Aorta (tissue), 5 donors: Measurements from ENCODE around the gene BASP1. TPM values are rescaled to one million over a fixed set of nuclear protein-coding genes. Genes with fewer than 3 reads are reported as not detected.

ENCODE experiments used
- ATAC-seq: fragments of 200-7000 bp; cut with Tn5 transposase; one replicate; pipeline ENCODE4 v1.9.1; 2022; ENCODE audit warnings: moderate library complexity; ENCODE audit not compliant: low FRiP score
- DNase-seq, 2 donors: peaks; one replicate each; pipeline ENCODE4 v3.0.0-alpha.2; 2020
- H3K27ac ChIP-seq, 2 donors: one replicate each; pipeline ENCODE4 v1.5.1; 2013; ENCODE audit warnings: low read length in 2 of 2, mild to moderate bottlenecking in 2 of 2, moderate library complexity in 2 of 2, control low read depth in 1 of 2, inconsistent platforms in 1 of 2, low read depth in 1 of 2
- H3K27me3 ChIP-seq, 2 donors: one replicate each; pipeline ENCODE4 v1.6.1; 2013; ENCODE audit warnings: control low read depth in 1 of 2, low read length in 1 of 2, mild to moderate bottlenecking in 1 of 2, moderate library complexity in 1 of 2; ENCODE audit not compliant: insufficient read depth in 2 of 2, control insufficient read depth in 1 of 2
- H3K36me3 ChIP-seq, 2 donors: one replicate each; pipeline ENCODE4 v1.6.1; 2013; ENCODE audit warnings: control low read depth in 1 of 2, low read length in 1 of 2, mild to moderate bottlenecking in 1 of 2; ENCODE audit not compliant: insufficient read depth in 2 of 2, control insufficient read depth in 1 of 2
- H3K4me1 ChIP-seq, 2 donors: one replicate each; pipeline ENCODE4 v1.6.1; 2013; ENCODE audit warnings: low read length in 2 of 2, control low read depth in 1 of 2, mild to moderate bottlenecking in 1 of 2, moderate library complexity in 1 of 2; ENCODE audit not compliant: insufficient read depth in 2 of 2, control insufficient read depth in 1 of 2
- H3K4me3 ChIP-seq, 2 donors: one replicate each; pipeline ENCODE4 v1.5.1; 2013; ENCODE audit warnings: low read length in 2 of 2, control low read depth in 1 of 2, mild to moderate bottlenecking in 1 of 2
- H3K9me3 ChIP-seq: one replicate; pipeline ENCODE4 v1.6.1; 2013; ENCODE audit warnings: mild to moderate bottlenecking, low read length; ENCODE audit not compliant: control insufficient read depth
- WGBS, 2 donors: extraction: QIAGEN DNeasy Blood & Tissue Kit; methylation state at CpG; one replicate each; pipeline ENCODE4 v1.1.7; 2013; 5-methylcytosine and 5-hydroxymethylcytosine counted together
- intact Hi-C, 2 donors: fragments of 100-400 bp; cut with DNase I; formaldehyde crosslinking; loops; one replicate each; pipeline versions ENCODE4 v1.14.2 to v1.15.0; 2022
- polyA plus RNA-seq, 2 donors: library from polyadenylated mRNA; stranded (reverse); fragments of 200-250 nt; gene quantifications; one replicate each; pipeline ENCODE4 v1.2.3, GENCODE V29; 2013
- total RNA-seq, 2 donors: library from RNA; stranded (reverse); fragmentation: NEBNext Ultra II Directional; extraction: Animal tissue kit (Norgen Biotek cat#: 25700); gene quantifications; one replicate each; pipeline ENCODE4 v1.2.1, GENCODE V29; 2021
- donor health status: healthy with polysubstance abuse.
- donor health status: Bipolar disorder and iron deficiency.
- donor health status: DM: no; HTN: no; CAD: no.
- donor health status: DM: no; HTN: no; CAD: no.
- donor health status: DM: yes; HTN: yes; CAD: no.

BASP1 gene
- total and polyA plus RNA-seq, 4 donors = 30.1 to 53.0 (median 48.6) TPM

- intact Hi-C loops = no loop called here
- 97 to 98% methylated on average over 3 of the region's 3 CpGs for WGBS, 2 donors
These were observed 71.1 kb downstream of the BASP1 start for GRCh38 chr5:17288570-17288969.

DNA sequence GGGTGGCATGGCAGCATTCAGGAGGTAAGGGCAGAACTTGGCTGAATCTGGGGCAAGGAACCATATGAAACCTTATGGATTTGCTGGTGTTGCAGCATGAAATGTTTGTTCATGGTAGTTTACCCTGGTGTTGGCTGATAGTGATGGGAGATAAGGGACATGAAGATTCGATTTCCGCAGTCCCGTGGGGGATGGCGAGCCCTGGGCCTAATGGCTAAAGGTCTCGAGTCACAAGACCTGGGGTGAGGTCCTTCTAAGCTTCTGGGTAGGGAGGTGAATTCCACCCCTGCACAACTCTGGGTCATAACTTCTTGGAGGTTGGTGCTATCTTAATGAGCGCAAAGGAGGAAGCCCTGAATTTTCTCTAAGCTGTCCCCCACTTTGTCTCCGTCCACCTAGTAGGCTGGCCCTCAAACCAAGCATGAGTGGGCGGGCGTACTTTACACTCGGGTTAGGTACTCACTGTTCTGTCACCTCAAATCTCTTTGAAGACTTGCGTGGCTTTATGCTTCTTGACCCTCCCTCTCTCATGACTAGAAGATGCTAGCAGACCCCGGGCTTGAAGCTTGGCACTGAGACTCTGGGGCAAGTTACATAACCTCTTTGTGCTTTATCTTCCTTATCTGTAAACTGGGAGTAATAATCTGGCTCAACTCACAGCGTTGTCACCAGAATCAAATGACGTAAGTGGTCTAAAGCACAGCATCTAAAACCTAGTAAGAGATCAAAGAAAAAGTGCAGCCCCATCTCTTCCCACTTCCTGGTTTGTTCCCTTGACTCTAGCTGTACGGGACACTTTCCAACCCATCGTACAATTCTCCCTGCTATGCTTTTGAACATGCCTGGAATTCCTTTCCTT is 72.5 kb downstream of the BASP1 start:
- H3K27me3 ChIP-seq = no peaks in the 10 kb centered on the region
- H3K4me1 ChIP-seq = no peaks in the 10 kb centered on the region
- 63 to 64% methylated on average over 16 of the region's 16 CpGs for WGBS, 2 donors
- intact Hi-C loops = no loop called here
- H3K27ac ChIP-seq = no peak overlapping the region
- no peak overlapping the region for H3K4me3 ChIP-seq
- H3K9me3 ChIP-seq = no peaks in the 10 kb centered on the region
- ATAC-seq (no peak), DNase-seq (no peak)
- H3K36me3 ChIP-seq = no peaks in the 10 kb centered on the region

More at GRCh38 chr5:17288570-17288969, 71.1 kb downstream of the BASP1 start:
- Histone ChIP-seq H3K36me3 (no peaks in the 10 kb centered on the region), H3K4me1 (no peaks in the 10 kb centered on the region), H3K27me3 (no peaks in the 10 kb centered on the region), H3K4me3 (no peak overlapping the region), H3K27ac (no peak overlapping the region), H3K9me3 (no peaks in the 10 kb centered on the region)
- no peak for ATAC-seq
- DNase-seq = no peak

- Histone ChIP-seq H3K9me3 (no peaks in the 10 kb centered on the region), H3K27ac (no peak overlapping the region), H3K36me3 (no peaks in the 10 kb centered on the region), H3K27me3 (no peaks in the 10 kb centered on the region), H3K4me3 (no peak overlapping the region), H3K4me1 (no peaks in the 10 kb centered on the region)
- 74 to 81% methylated on average over 9 of the region's 9 CpGs for WGBS, 2 donors
- DNase-seq (no peak), ATAC-seq (no peak)
- intact Hi-C loops = no loop called here
These were observed 73.1 kb downstream of the BASP1 start for GRCh38 chr5:17290540-17290974.

DNA sequence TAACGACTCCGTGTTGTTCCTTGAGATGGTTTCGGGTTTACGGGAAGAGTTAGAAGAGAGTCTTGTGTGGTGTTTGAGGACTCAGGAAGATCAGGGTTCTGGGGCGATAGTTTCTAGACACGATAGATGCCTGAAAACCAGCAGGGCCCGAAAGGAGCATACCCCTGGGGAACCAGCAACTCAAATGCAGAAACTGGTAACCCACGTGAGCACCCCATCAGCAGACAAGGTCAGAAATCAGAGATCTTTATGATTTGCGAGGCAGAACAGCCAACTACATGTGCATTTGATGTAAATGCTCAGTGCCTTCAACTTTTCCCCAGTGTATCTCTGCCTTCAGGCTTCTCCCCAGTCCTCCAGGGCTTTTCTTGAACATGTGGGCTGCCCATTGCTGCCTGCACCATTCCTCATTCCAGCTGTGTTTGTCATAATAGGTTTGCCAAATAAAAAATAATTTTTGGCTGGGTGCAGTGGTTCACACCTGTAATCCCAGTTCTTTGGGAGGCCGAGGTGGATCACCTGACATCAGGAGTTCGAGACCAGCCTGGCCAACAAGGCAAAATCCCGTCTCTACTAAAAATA is 75.1 kb downstream of the BASP1 start:
- Histone ChIP-seq H3K27me3 (no peaks in the 10 kb centered on the region), H3K36me3 (no peaks in the 10 kb centered on the region), H3K4me1 (no peaks in the 10 kb centered on the region), H3K4me3 (no peak overlapping the region), H3K9me3 (no peaks in the 10 kb centered on the region), H3K27ac (no peak overlapping the region)
- WGBS, 2 donors = 96% methylated on average over 12 of the region's 12 CpGs
- no peak for DNase-seq
- ATAC-seq = no peak
- intact Hi-C loops = no loop called here

DNA sequence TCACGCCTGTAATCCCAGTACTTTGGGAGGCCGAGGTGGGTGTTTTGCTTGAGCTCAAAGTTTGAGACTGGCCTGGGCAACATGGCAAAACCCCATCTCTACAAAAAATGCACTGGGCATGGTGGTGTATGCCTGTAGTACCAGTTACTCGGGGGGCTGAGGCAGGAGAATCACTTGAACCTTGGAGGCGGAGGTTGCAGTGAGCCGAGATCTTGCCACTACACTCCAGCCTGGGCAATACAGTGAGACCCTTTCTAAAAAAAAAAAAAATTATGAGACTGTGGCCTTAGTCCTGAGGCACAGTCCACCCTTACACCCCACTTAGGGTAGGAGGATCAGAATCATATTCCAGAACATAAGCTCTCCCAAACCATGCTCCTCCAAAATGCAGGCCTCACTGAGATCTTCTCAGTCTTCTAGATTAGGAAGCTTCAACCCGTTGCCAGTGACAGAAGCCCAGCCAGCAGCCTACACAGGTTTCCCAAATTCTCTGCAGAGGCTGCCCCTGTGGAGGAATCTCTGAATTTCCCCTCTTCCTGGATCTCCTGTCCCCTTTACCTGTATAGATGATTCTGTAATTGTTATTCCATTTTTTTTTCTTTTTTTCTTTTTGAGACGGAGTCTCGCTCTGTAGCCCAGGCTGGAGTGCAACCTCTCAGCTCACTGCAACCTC is 77.3 kb downstream of the BASP1 start:
- Histone ChIP-seq H3K9me3 (no peaks in the 10 kb centered on the region), H3K27me3 (no peaks in the 10 kb centered on the region), H3K4me1 (no peaks in the 10 kb centered on the region), H3K36me3 (no peaks in the 10 kb centered on the region), H3K4me3 (no peak overlapping the region), H3K27ac (no peak overlapping the region)
- ATAC-seq (no peak), DNase-seq (no peak)
- WGBS, 2 donors = 93% methylated on average over 8 of the region's 8 CpGs
- intact Hi-C loops = no loop called here

GRCh38 chr5:17295671-17296070 is 78.2 kb downstream of the BASP1 start:
- H3K9me3 ChIP-seq = no peaks in the 10 kb centered on the region
- 85 to 90% methylated on average over 3 of the region's 3 CpGs for WGBS, 2 donors
- DNase-seq (no peak), ATAC-seq (no peak)
- H3K27me3 ChIP-seq = no peaks in the 10 kb centered on the region
- intact Hi-C loops = no loop called here
- no peak overlapping the region for H3K27ac ChIP-seq
- H3K4me1 ChIP-seq = no peaks in the 10 kb centered on the region
- H3K36me3 ChIP-seq = no peaks in the 10 kb centered on the region
- no peak overlapping the region for H3K4me3 ChIP-seq

DNA sequence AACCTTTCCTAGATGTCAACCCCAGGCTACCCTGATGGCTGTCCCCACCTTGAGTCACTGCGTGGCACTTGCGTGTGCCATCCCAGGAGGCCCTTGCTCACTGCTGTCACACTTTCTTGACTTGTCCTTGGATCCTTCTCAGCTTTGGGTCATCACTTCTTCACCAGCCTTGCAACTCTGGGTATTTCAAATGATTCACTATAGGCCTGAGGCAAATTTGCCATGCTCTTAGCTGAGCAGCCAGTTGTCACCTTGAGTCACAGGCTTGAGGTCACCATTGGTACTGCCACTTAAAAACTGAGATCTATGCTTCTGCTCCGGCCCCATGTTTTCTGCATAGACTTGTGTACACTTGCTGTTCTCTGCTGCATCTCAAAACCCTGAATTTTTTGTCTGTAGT is 84.7 kb downstream of the BASP1 start:
- no peaks in the 10 kb centered on the region for H3K27me3 ChIP-seq
- DNase-seq = no peak
- no peak overlapping the region for H3K4me3 ChIP-seq
- H3K9me3 ChIP-seq = no peaks in the 10 kb centered on the region
- H3K36me3 ChIP-seq = no peaks in the 10 kb centered on the region
- H3K4me1 ChIP-seq = peaks cover 0 to 3% of the 10 kb centered on the region in 2 donors
- H3K27ac ChIP-seq = peak overlapping the region in 1 of 2 donors; percentile 7
- WGBS, 2 donors = 85 to 90% methylated on average over 3 of the region's 3 CpGs
- intact Hi-C loops = loop anchor here (5.0 to 10.0 kb wide), 2 partner anchors 40 to 87 kb away; partner anchors contain the start of gene BASP1 (in 1 of the 2)
- no peak for ATAC-seq

GRCh38 chr5:17302604-17303003 is 85.2 kb downstream of the BASP1 start:
- peaks cover 0 to 3% of the 10 kb centered on the region in 2 donors for H3K4me1 ChIP-seq
- H3K9me3 ChIP-seq = no peaks in the 10 kb centered on the region
- H3K27me3 ChIP-seq = no peaks in the 10 kb centered on the region
- H3K27ac ChIP-seq = no peak overlapping the region
- DNase-seq (peak in 1 of 2 donors; percentile 71), ATAC-seq (peak; percentile 51)
- intact Hi-C loops = loop anchor here (5.0 to 10.0 kb wide), 2 partner anchors 40 to 88 kb away; partner anchors contain the start of gene BASP1 (in 1 of the 2)
- no peak overlapping the region for H3K4me3 ChIP-seq
- WGBS, 2 donors = 5 to 8% methylated on average over 4 of the region's 4 CpGs
- H3K36me3 ChIP-seq = no peaks in the 10 kb centered on the region
